ENCODE measurements around the gene CLASP1. TPM values are rescaled to one million over a fixed set of nuclear protein-coding genes. Genes with fewer than 3 reads are reported as not detected.
"Not testable (repeated sequence)": the region's sequence is repeated elsewhere in the genome, so short reads cannot be mapped to it uniquely, and the experiment has no call there.

The CLASP1 gene
- total RNA-seq, 1 donor from 2014 or later = 64.4 TPM

DNA sequence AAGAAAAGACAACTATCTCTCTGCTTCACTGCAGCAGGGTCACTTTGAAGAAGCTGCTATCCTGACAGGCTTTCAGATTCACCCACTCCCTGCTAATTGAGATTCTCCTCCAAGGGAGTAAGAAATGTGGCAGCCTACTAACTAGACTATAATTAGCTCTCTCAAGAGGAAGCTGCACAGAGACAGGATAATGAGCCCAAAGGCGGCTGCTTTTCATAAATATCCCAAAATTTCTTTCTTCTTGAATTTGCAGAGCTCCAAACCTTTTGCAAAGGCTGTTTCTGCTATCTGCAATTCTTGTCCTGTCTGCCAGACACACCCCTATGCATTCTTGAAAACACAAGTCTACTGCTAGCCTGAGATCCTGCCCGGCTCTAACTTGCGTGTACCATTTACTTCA, 172.6 kb downstream of the CLASP1 start:
- no peak for DNase-seq (ENCODE audit: low spot score)

DNA sequence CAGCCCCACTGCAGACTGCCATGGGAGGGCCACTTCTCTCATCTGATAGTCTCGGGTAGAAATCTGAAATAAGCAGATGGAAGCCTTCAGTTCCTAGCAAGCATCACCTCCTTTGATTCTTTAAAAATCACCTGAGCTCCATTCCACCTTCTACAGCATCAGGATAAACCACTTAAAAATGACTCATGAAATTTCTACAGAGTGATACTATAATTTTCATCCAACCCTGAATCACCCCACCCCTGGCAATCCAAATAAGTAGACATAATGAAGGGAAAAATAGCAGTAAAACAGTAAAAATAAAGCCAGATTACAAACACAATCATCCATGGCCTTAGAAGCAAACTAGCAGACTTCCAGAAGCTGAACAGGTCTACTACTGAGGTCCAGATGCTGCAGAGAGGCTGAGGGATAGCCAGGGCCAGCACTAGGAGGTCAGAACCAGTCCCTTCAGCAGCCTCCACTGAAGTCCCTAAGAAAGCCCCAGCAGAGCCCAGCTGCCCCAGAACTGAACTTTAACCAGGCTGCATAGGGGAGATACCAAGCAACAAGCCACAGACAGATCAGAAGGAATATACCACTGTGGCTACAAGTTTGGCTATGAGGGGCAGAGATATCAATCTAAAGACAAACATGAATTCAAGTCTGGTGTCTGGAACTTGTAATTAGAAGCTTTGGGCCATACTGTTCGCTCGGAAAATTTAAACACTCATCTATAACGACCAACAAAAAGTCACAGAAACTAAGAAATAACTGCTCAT, 173.3 kb downstream of the CLASP1 start:
- DNase-seq (ENCODE audit: low spot score) = no peak

- DNase-seq (ENCODE audit: low spot score) = no peak
These were observed 175.8 kb downstream of the CLASP1 start for GRCh38 chr2:121473512-121473911.

- no peak for DNase-seq (ENCODE audit: low spot score)
These were observed 176.7 kb downstream of the CLASP1 start for GRCh38 chr2:121472470-121472993.

DNA sequence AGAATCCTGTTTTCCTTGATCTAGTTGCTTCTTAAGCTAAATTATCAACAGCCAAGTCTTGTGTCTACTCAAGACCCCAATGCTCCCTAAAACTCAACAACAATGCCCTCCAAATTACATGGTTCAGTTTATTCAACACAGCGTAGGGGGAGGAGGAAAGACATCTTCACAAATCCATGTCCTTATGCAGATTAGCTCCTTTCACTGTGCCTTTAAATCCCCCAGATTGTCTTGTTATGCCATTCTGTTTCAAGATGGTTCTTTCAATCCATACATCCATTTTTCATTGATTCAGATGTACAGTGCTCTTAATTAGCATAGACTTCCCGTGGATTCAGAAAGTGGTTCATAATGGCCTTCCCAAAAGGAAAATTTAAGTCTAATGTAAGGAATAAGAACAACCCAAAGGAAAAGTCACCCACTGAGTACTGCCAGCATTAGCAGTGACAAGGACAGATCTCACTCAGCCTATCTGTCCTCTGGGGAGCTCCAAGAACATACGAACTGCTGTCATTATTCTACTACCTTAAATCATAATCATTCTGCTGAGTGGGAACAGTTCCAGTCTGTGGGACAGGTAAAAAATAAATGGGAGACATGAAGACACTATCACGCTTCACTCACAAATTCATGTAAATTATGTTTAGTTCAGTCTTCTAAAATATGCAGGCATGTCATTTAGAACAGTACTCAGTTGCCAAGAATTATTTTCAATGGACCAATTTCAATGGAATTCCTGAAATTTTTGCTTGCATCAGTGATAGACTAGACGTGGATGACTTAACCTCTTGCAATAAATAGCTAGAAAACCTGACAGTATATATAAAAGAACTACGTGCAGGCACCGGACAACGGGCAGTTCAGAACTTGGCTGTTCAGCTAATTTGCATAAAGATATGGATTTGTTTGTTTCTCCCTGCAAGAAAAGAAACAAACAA, 177.5 kb downstream of the CLASP1 start:
- DNase-seq (ENCODE audit: low spot score) = no peak

DNA sequence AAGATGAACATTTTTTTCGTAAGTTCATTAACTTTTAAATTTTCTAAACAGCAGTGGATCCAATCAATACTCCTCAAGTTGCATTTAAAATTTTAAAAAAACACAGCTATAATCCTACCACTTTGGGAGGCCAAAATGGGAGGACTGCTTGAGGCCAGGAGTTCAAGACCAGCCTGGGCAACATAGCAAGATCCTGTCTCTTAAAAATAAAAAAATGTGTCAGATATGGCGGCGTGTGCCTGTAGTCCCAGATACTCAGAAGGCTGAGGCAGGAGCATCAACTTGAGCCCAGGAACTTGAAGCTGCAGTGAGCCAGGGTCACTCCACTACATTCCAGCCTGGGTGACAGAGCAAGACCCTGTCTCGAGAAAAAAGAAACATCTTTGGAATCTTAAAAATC, 178.3 kb downstream of the CLASP1 start:
- DNase-seq (ENCODE audit: low spot score) = no peak

DNA sequence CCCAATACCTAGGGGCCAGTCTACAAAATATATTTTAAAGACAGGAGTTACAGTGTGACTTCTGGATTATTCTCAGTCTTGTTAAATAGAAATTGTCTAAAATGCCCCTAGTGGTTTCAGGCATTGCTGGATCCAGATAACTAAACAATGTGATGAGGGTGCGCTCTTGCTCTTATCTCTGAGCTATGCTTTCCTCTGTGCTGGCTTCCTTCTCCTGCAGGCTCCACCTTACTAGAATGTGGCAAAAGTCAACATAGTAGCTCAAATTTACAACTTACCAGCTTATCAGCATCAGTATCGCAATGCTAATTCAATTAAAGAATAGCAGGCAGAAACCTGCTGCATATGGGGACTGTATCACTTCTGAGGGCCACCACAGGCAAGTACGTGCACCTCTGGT, 179.9 kb downstream of the CLASP1 start:
- DNase-seq (ENCODE audit: low spot score) = no peak

GRCh38 chr2:121468936-121469335, 180.3 kb downstream of the CLASP1 start:
- no peak for DNase-seq (ENCODE audit: low spot score)

DNA sequence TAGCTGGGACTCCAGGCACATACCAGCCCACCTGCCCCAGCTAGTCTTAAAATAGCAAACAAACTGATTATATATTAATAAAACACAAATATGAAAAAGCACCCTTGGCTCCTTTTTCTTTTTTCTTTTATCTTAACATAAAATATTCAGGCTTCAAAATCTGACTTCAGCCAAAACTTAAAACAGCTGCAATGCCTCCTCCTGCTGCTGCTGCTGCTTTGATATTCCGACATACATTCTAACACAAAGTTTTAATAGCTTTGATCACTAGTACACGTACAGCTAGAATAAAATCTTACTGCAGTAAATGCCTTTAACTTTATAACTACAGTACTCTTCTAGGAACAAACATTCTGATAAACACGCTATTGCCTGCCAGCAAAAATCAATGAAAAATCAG, 190.0 kb downstream of the CLASP1 start:
- DNase-seq (ENCODE audit: low spot score) = no peak

DNA sequence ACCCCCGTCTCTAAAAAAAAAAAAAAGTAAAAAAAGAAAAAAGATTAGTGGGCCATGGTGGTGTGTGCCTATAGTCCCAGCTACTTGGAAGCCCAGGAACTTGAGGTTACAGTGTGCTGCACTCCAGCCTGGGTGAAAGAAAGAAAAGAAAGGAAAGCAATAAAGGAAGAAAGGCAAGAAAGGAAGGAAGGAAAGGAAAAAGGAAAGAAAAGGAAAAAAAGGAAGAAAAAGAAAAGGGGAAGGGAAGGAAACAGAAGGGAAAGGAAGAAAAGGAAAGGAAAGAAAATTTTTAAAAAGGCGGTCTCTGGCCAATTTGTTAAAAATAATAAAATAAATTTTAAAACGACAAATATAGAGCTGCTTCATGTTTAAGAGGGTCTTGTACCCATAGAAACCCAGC, 192.9 kb downstream of the CLASP1 start:
- DNase-seq (ENCODE audit: low spot score) = no peak

- no peak for DNase-seq (ENCODE audit: low spot score)
These were observed 193.8 kb downstream of the CLASP1 start for GRCh38 chr2:121455446-121455845.

DNA sequence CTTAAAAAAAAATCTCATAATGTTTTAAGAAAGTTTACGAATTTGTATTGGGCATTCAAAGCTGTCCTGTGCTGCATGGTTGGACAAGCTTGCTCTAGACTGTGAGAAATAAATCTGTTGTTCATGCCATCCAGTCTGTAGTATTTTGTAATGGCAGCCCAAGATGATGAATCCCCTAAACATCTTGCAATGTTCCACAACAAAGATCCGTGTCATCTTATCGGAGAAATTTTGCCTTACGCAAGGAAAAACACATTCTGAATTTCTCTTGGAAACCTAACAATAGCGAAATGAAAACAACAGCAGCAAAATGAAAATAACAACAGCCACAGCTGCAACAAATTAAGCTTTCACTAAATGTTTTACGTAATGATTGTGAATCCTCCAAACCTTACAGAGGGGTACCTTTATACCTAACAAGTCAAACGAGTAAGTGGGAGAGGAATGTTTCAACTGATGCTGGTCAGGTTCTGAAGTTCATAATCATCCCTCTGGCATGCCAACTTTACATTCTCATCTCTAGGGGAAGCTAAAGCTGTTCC, 194.6 kb downstream of the CLASP1 start:
- DNase-seq (ENCODE audit: low spot score) = no peak

- no peak for DNase-seq (ENCODE audit: low spot score)
These were observed 197.9 kb downstream of the CLASP1 start for GRCh38 chr2:121451398-121451797.

GRCh38 chr2:121450301-121450700, 199.0 kb downstream of the CLASP1 start:
- no peak for DNase-seq (ENCODE audit: low spot score)

- DNase-seq (ENCODE audit: low spot score) = no peak
These were observed 202.5 kb downstream of the CLASP1 start for GRCh38 chr2:121446647-121447241.

- no peak for DNase-seq (ENCODE audit: low spot score)
These were observed 206.4 kb downstream of the CLASP1 start for GRCh38 chr2:121442889-121443288.

- DNase-seq (ENCODE audit: low spot score) = not testable (repeated sequence)
These were observed 211.0 kb downstream of the CLASP1 start for GRCh38 chr2:121438290-121438689.

- no peak for DNase-seq (ENCODE audit: low spot score)
These were observed 212.3 kb downstream of the CLASP1 start for GRCh38 chr2:121436918-121437317.

- DNase-seq (ENCODE audit: low spot score) = no peak
These were observed 213.5 kb downstream of the CLASP1 start for GRCh38 chr2:121435790-121436189.

DNA sequence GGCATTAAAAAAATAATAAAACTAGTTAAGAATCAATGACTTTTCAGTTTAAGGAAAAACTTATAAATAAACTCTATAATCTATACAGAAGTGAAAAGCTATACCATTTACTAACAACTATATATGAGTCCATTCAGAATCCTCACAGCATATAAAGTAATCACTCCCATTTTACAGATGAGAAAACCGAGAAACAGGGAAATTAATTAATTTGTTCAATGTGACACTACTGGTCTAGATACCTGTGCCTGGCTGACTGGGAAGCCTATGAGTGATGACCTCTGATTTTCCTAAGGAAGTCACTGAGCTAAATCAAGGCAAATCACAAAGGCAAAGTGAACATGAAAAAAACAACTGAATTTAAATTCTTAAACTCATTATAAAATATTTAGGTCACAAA, 218.0 kb downstream of the CLASP1 start:
- DNase-seq (ENCODE audit: low spot score) = no peak

GRCh38 chr2:121429927-121430520, 219.2 kb downstream of the CLASP1 start:
- no peak for DNase-seq (ENCODE audit: low spot score)
